ENCODE data around the gene OR5H14. TPM values are rescaled to one million over a fixed set of nuclear protein-coding genes. Genes with fewer than 3 reads are reported as not detected.
"Not testable (repeated sequence)": the region's sequence is repeated elsewhere in the genome, so short reads cannot be mapped to it uniquely, and the experiment has no call there.

Gene OR5H14
- total RNA-seq, 1 donor from 2014 or later: not detected

GRCh38 chr3:98196293-98196692 is 49.0 kb downstream of the OR5H14 start:
- intact Hi-C loops (cut with micrococcal nuclease): not testable (repeated sequence)

- intact Hi-C loops (cut with micrococcal nuclease): no loop called here
Measured at GRCh38 chr3:98199020-98199419, 51.7 kb downstream of the OR5H14 start.

Other genes starting within 250 kb of the OR5H14 start
- gene RIOX2, start 175.0 kb upstream of the OR5H14 start, total RNA-seq: 131 and 136 TPM in 2 replicates
- gene GABRR3, start 112.2 kb upstream of the OR5H14 start, total RNA-seq: not detected in 2 replicates
- gene OR5AC2, start 60.3 kb upstream of the OR5H14 start, total RNA-seq: not detected in 2 replicates
- not detected in 2 replicates for gene OR5H1, start 16.8 kb upstream of the OR5H14 start, total RNA-seq
- not detected in 2 replicates for gene OR5H15, start 19.2 kb downstream of the OR5H14 start, total RNA-seq
- gene OR5H6, start 116.8 kb downstream of the OR5H14 start, total RNA-seq: not detected in 2 replicates
- not detected in 2 replicates for gene OR5H2, start 135.0 kb downstream of the OR5H14 start, total RNA-seq
- gene OR5K4, start 206.4 kb downstream of the OR5H14 start, total RNA-seq: not detected in 2 replicates
- not detected in 2 replicates for gene OR5K3, start 243.2 kb downstream of the OR5H14 start, total RNA-seq

All from T-helper 1 cell treated with Interleukin-12 subunit alpha and Interleukin-12 subunit beta and Interleukin-4 antibody, amounts not matched to agents 30 ng/mL and 1 ng/mL, for 36 hours (primary cell).